Ovary (tissue), 3 donors: ENCODE results near the gene LDLRAD4.

ENCODE experiments used
- CTCF ChIP-seq, 3 donors: fragments of 450-650 bp in 2 of 3; fragments of 200-600 bp in 1 of 3; IDR thresholded peaks; one replicate each; pipeline versions ENCODE4 v1.5.1 to v1.8.0; 2016 to 2022; ENCODE audit warnings: antibody characterized with exemption in 3 of 3, mild to moderate bottlenecking in 1 of 3
- POLR2A ChIP-seq: fragments of 450-650 bp; IDR thresholded peaks from one replicate; pipeline ENCODE4 v1.6.1; 2017; ENCODE audit warnings: antibody characterized with exemption, mild to moderate bottlenecking, moderate library complexity
- donor health status: DM: no; HTN: no; CAD: no.

GRCh38 chr18:13452388-13452811 is 233.8 kb downstream of the LDLRAD4 start:
- TF ChIP-seq CTCF (IDR thresholded peaks at IDR 0.05) (no peak), POLR2A (no peak)
